Chondrocyte (in vitro differentiated cells): Measurements from ENCODE around the gene METTL13. TPM values are rescaled to one million over a fixed set of nuclear protein-coding genes. Genes with fewer than 3 reads are reported as not detected.
"Not testable (repeated sequence)": the region's sequence is repeated elsewhere in the genome, so short reads cannot be mapped to it uniquely, and the experiment has no call there.

Experiments used
- DNase-seq: peaks from one replicate; pipeline ENCODE4 v3.0.0; 2021; ENCODE audit warnings: mixed read lengths, low spot score
- H3K27ac Mint-ChIP-seq: one replicate; pipeline ENCODE4 v1.8.0; 2021; ENCODE audit warnings: mild to moderate bottlenecking, moderate library complexity, mixed read lengths; ENCODE audit not compliant: unreplicated experiment
- H3K27me3 Mint-ChIP-seq: 2 replicates; pipeline ENCODE4 v1.8.0; 2021; ENCODE audit warnings: low read depth, mixed read lengths
- H3K36me3 Mint-ChIP-seq: 2 replicates; pipeline ENCODE4 v1.8.0; 2021; ENCODE audit warnings: low read depth, mixed read lengths
- H3K4me1 Mint-ChIP-seq: 2 replicates; pipeline ENCODE4 v1.8.0; 2021; ENCODE audit warnings: low read depth, mild to moderate bottlenecking, mixed read lengths
- H3K4me3 Mint-ChIP-seq: one replicate; pipeline ENCODE4 v1.8.0; 2021; ENCODE audit warnings: mild to moderate bottlenecking, moderate library complexity, mixed read lengths; ENCODE audit not compliant: unreplicated experiment
- H3K9me3 Mint-ChIP-seq: 2 replicates; pipeline ENCODE4 v1.8.0; 2021; ENCODE audit warnings: low read depth, mixed read lengths
- total RNA-seq: library from RNA; stranded (reverse); gene quantifications from 3 replicates; pipeline ENCODE4 v1.2.1, GENCODE V29; 2021
- TF ChIP-seq, protein P1 (sequence below): fragments of 200-600 bp; sonication (generic); IDR thresholded peaks from 2 replicates; pipeline ENCODE4 v1.5.0; 2021; ENCODE audit warnings: antibody characterized with exemption, mild to moderate bottlenecking, moderate library complexity

METTL13 gene
- total RNA-seq, 1 donor from 2014 or later: 21.4 TPM

GRCh38 chr1:171798311-171798710, 16.9 kb downstream of the METTL13 start:
- H3K36me3 Mint-ChIP-seq: peaks cover 16% of the 10 kb centered on the region
- H3K4me1 Mint-ChIP-seq: peaks cover 12% of the 10 kb centered on the region
- TF ChIP-seq, protein P1, sequence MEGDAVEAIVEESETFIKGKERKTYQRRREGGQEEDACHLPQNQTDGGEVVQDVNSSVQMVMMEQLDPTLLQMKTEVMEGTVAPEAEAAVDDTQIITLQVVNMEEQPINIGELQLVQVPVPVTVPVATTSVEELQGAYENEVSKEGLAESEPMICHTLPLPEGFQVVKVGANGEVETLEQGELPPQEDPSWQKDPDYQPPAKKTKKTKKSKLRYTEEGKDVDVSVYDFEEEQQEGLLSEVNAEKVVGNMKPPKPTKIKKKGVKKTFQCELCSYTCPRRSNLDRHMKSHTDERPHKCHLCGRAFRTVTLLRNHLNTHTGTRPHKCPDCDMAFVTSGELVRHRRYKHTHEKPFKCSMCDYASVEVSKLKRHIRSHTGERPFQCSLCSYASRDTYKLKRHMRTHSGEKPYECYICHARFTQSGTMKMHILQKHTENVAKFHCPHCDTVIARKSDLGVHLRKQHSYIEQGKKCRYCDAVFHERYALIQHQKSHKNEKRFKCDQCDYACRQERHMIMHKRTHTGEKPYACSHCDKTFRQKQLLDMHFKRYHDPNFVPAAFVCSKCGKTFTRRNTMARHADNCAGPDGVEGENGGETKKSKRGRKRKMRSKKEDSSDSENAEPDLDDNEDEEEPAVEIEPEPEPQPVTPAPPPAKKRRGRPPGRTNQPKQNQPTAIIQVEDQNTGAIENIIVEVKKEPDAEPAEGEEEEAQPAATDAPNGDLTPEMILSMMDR: no peak
- H3K4me3 Mint-ChIP-seq: no peak overlapping the region
- H3K27ac Mint-ChIP-seq: no peak overlapping the region
- DNase-seq: no peak
- H3K27me3 Mint-ChIP-seq: no peaks in the 10 kb centered on the region
- no peaks in the 10 kb centered on the region for H3K9me3 Mint-ChIP-seq

GRCh38 chr1:171798765-171799164, 17.3 kb downstream of the METTL13 start:
- H3K4me3 Mint-ChIP-seq: no peak overlapping the region
- H3K27ac Mint-ChIP-seq: no peak overlapping the region
- no peak for DNase-seq
- H3K9me3 Mint-ChIP-seq: no peaks in the 10 kb centered on the region
- H3K4me1 Mint-ChIP-seq: peaks cover 9% of the 10 kb centered on the region
- TF ChIP-seq, protein P1: no peak
- H3K36me3 Mint-ChIP-seq: peaks cover 15% of the 10 kb centered on the region
- H3K27me3 Mint-ChIP-seq: no peaks in the 10 kb centered on the region

DNA sequence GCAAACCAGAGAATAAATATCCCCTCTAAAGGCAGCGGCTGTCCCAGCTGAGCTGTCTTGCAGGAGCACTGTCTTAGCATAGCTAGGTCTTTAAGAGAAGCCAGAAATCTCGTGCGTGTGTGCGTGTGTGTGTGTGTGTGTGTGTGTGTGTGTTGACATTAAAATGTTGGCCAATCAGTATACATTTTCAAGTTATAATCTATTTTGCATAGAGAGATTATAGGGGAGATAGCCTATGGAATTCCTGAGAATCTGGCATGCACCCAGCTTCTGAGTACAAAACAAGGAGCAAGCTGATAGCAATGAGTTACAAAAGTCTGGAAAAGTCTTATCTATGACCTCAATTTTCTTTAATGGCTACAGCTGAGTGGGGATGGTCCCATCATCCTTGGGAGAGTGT, 17.7 kb downstream of the METTL13 start:
- no peaks in the 10 kb centered on the region for H3K27me3 Mint-ChIP-seq
- H3K4me1 Mint-ChIP-seq: peaks cover 5% of the 10 kb centered on the region
- H3K36me3 Mint-ChIP-seq: peaks cover 15% of the 10 kb centered on the region
- TF ChIP-seq, protein P1: no peak
- H3K27ac Mint-ChIP-seq: no peak overlapping the region
- H3K9me3 Mint-ChIP-seq: no peaks in the 10 kb centered on the region
- DNase-seq: no peak
- no peak overlapping the region for H3K4me3 Mint-ChIP-seq

GRCh38 chr1:171799698-171800097, 18.2 kb downstream of the METTL13 start:
- H3K9me3 Mint-ChIP-seq, DNase-seq, H3K4me3 Mint-ChIP-seq, H3K27me3 Mint-ChIP-seq, H3K4me1 Mint-ChIP-seq, H3K27ac Mint-ChIP-seq: not testable (repeated sequence)
- peaks cover 11% of the 10 kb centered on the region for H3K36me3 Mint-ChIP-seq

GRCh38 chr1:171800342-171800741, 18.9 kb downstream of the METTL13 start:
- H3K9me3 Mint-ChIP-seq: no peaks in the 10 kb centered on the region
- TF ChIP-seq, protein P1: no peak
- no peak overlapping the region for H3K27ac Mint-ChIP-seq
- no peak overlapping the region for H3K4me3 Mint-ChIP-seq
- H3K27me3 Mint-ChIP-seq: no peaks in the 10 kb centered on the region
- DNase-seq: no peak
- no peaks in the 10 kb centered on the region for H3K4me1 Mint-ChIP-seq
- peaks cover 8% of the 10 kb centered on the region for H3K36me3 Mint-ChIP-seq

- H3K27ac Mint-ChIP-seq: no peak overlapping the region
Observed at GRCh38 chr1:171800851-171801250, 19.4 kb downstream of the METTL13 start.

More at GRCh38 chr1:171800851-171801250, 19.4 kb downstream of the METTL13 start:
- peaks cover 8% of the 10 kb centered on the region for H3K36me3 Mint-ChIP-seq
- TF ChIP-seq, protein P1: no peak
- no peak for DNase-seq
- H3K4me3 Mint-ChIP-seq: no peak overlapping the region
- H3K27me3 Mint-ChIP-seq: no peaks in the 10 kb centered on the region
- no peaks in the 10 kb centered on the region for H3K4me1 Mint-ChIP-seq
- H3K9me3 Mint-ChIP-seq: no peaks in the 10 kb centered on the region
